Measurements from ENCODE around the gene ART1. TPM values are rescaled to one million over a fixed set of nuclear protein-coding genes. Genes with fewer than 3 reads are reported as not detected.

Gene ART1
- total RNA-seq, 1 experiment from 2014 or later, result not detected

DNA sequence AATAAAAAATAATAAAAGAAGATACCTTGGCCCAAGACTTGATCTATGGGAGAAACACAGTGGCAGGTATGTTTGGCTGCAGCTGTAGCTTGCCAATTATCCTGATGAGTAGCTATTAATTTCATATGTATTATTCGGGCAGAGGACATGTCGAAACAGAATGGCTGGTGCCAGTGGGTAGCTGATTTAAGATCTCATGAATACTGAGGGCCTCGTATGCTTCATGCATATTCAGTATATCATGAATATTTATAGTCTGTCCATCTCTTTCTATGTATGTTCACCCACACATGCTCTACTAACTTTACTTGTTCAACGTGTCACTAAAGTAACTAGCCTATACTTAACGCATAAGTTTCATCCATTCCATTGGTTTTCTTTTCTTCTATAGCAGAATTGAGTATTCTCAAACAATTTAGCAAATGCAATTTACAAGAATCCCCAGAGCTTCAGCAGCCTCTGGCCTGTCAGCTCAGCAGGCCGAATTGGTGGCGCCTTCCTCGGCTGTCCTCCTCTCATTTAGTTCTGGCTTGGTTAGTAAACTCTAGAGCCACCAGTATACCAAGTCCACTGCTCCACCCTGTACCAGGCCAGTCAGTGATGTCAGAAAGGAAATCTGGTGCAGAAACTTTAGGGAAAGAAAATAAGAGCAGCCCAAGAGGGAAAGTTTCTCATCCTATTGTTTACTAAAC, 21.0 kb upstream of the ART1 start:
- H3K27ac Mint-ChIP-seq, result no peak overlapping the region; a peak in 1 of 7 replicates
- Histone ChIP-seq H3K56ac (ENCODE audit: insufficient read length, low read depth, low read length) (no peak overlapping the region), H3K14ac (ENCODE audit: insufficient read depth, low read length) (no peak overlapping the region), H3K23me2 (ENCODE audit: insufficient read length, low read depth, low read length, poor library complexity, severe bottlenecking) (no peaks in the 10 kb centered on the region), H3K79me1 (ENCODE audit: insufficient read depth, low read depth, low read length, poor library complexity, severe bottlenecking) (no peaks in the 10 kb centered on the region), H3K4ac (ENCODE audit: low read depth, low read length) (no peak overlapping the region), H2BK15ac (ENCODE audit: low read depth, low read length) (no peak overlapping the region), H3K23ac (ENCODE audit: insufficient read length, low read depth, low read length) (no peak overlapping the region), H2BK5ac (ENCODE audit: insufficient read length, low read length) (no peak overlapping the region), H2AK5ac (ENCODE audit: insufficient read length, low read length) (no peak overlapping the region), H4K5ac (ENCODE audit: insufficient read length, low read depth, low read length) (no peak overlapping the region), H3K27me3 (ENCODE audit: insufficient read depth, low read length) (no peaks in the 10 kb centered on the region), H3K4me2 (ENCODE audit: insufficient read depth, insufficient read length, low read length) (no peak overlapping the region), H3K79me2 (ENCODE audit: insufficient read depth, low read length) (no peaks in the 10 kb centered on the region), H4K20me1 (ENCODE audit: control insufficient read depth, insufficient read depth, insufficient read length) (no peaks in the 10 kb centered on the region), H3T11ph (ENCODE audit: low read length) (no peak overlapping the region), H3K18ac (ENCODE audit: insufficient read length, low read depth, low read length) (no peak overlapping the region), H3K4me1 (ENCODE audit: insufficient read depth, low read length) (no peaks in the 10 kb centered on the region), H3K27ac (ENCODE audit: insufficient read length, low read depth, low read length) (no peak overlapping the region), H2AFZ (ENCODE audit: low read length) (no peak overlapping the region), H2BK12ac (ENCODE audit: insufficient read length, low read depth, low read length) (no peak overlapping the region), H3K9ac (ENCODE audit: extremely low read depth, insufficient read length, low read length) (no peak overlapping the region), H4K91ac (ENCODE audit: insufficient read length, low read depth, low read length) (no peak overlapping the region), H2BK120ac (ENCODE audit: low read depth, low read length, poor library complexity, severe bottlenecking) (no peak overlapping the region), H3K9me3 (ENCODE audit: control insufficient read depth, low read depth, low read length) (no peaks in the 10 kb centered on the region), H4K8ac (replicated peaks; ENCODE audit: insufficient read length, low read depth, low read length) (no peak overlapping the region), H2BK20ac (ENCODE audit: low read depth, low read length, poor library complexity, severe bottlenecking) (no peak overlapping the region)
- H3K4me3 Mint-ChIP-seq, result no peak overlapping the region
- no peaks in the 10 kb centered on the region for H3K4me1 Mint-ChIP-seq
- no peak for TF ChIP-seq CTCF (conservative IDR thresholded peaks at IDR 0.05)
- no peaks in the 10 kb centered on the region for H3K9me3 Mint-ChIP-seq
- WGBS (ENCODE audit: extremely low coverage, insufficient read length, low lambda C conversion rate), result no CpG with 5 or more reads among the region's 8 CpGs
- no peaks in the 10 kb centered on the region; a peak in 1 of 7 replicates for H3K36me3 Mint-ChIP-seq (ENCODE audit: insufficient read depth in 1 of 3, low read depth in 3 of 3)
- no peak for DNase-seq
- no peaks in the 10 kb centered on the region; the same call in 1 of the 2 replicates for H3K27me3 Mint-ChIP-seq (ENCODE audit: low read depth)
